C4-2B (cell line): Measurements from ENCODE around the gene ZBTB49.
A peak's percentile ranks its signal among the peaks of the same experiment; 100 is the strongest.

Source experiments
- H3K27ac ChIP-seq: fragments of 450-650 bp; 2 replicates; pipeline ENCODE4 v1.5.1; 2017
- ZFX ChIP-seq: fragments of 450-650 bp; IDR thresholded peaks from 2 replicates; pipeline ENCODE4 v1.6.1; 2017
- TF ChIP-seq, protein P1 (sequence below): fragments of 450-650 bp; conservative IDR thresholded peaks from 2 replicates; pipeline ENCODE4 v1.5.1; 2017; ENCODE audit warnings: mild to moderate bottlenecking

ZBTB49 gene

GRCh38 chr4:4281787-4282186 lies 8.3 kb upstream of the ZBTB49 start:
- no peak overlapping the region for H3K27ac ChIP-seq
- no peak for TF ChIP-seq ZFX
- TF ChIP-seq, protein P1, sequence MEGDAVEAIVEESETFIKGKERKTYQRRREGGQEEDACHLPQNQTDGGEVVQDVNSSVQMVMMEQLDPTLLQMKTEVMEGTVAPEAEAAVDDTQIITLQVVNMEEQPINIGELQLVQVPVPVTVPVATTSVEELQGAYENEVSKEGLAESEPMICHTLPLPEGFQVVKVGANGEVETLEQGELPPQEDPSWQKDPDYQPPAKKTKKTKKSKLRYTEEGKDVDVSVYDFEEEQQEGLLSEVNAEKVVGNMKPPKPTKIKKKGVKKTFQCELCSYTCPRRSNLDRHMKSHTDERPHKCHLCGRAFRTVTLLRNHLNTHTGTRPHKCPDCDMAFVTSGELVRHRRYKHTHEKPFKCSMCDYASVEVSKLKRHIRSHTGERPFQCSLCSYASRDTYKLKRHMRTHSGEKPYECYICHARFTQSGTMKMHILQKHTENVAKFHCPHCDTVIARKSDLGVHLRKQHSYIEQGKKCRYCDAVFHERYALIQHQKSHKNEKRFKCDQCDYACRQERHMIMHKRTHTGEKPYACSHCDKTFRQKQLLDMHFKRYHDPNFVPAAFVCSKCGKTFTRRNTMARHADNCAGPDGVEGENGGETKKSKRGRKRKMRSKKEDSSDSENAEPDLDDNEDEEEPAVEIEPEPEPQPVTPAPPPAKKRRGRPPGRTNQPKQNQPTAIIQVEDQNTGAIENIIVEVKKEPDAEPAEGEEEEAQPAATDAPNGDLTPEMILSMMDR = no peak

- no peak overlapping the region for H3K27ac ChIP-seq
- TF ChIP-seq, protein P1 = no peak
- no peak for TF ChIP-seq ZFX
These were observed 5.0 kb upstream of the ZBTB49 start for GRCh38 chr4:4284827-4285618.

DNA sequence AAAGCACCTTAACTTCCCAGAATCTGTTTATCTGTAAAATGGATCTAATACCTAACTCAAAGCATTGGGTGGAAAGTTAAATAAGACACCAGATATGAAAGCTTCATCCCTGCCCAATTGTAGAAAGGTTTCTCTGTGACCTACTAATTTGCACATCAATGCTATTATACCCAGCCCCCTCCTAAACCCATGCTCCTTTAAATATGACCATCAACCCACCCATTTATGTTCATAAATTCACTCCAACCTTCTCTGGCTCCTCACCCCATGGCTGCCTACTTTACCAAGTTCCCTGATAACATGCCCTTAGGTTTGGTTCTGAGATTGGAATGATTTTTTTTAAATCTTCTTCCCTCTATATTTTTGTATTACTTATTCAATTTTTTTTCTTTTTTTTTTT lies 2.0 kb upstream of the ZBTB49 start:
- TF ChIP-seq ZFX = no peak
- TF ChIP-seq, protein P1 = no peak
- H3K27ac ChIP-seq = no peak overlapping the region

DNA sequence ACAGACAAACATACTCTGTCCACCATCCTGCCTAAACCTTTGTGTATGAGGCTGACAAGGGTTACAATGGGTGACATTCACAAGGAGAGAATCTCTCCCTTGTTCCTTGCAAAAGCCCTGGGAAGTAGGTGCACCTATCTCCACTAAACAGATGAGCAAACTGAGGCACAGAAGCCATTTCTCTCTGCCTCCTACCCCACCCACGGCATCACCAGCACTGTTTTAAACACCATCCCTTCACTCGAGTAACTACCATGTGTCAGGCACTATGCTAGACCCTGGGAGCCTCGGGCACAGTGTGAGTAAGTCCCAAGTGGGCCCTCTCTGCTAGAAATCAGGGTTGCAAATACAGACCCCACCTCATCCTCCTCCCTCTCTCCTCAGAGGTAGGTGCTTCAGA lies 996 bp upstream of the ZBTB49 start:
- peak overlapping the region; percentile 88 for H3K27ac ChIP-seq
- TF ChIP-seq, protein P1 = no peak
- no peak for TF ChIP-seq ZFX

DNA sequence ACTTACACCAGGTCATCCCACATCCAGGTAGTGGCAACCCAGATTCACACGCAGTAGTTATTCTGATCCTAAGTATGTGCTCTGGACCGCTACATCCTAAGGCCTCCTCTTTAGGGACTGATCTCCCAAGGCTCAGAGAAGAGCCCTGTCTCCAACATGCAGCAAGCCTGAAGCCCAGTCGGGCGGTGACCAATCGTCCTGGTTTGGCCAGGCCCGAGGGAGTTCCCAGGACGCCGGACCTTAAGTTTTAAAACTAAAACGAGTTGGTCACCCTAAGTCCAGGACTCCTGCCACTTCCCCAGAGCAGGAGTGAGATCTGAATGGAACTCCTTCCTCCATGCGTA lies 482 bp upstream of the ZBTB49 start:
- H3K27ac ChIP-seq = peak overlapping the region; percentile 88
- TF ChIP-seq, protein P1 = no peak
- TF ChIP-seq ZFX = no peak

DNA sequence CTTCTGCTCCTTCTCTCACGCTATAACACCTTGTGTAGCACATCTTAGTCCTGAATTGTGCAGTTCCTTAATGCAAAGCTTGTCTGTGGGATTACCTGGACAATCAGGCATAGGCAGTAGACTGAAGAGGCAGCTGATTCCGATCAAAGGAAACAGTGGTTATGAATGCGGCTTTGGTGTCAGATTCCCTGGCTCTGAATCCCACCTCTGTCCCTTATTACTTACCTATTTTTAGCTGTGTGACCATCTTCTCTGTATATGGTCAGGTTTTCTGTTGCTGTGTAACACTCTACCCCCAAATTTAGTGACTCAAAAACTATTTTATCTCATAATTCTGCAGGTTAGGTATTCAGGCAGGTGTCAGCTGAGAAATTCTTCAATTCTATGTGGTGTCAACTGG lies 3.2 kb downstream of the ZBTB49 start:
- TF ChIP-seq ZFX = no peak
- TF ChIP-seq, protein P1 = no peak

GRCh38 chr4:4296283-4296846 lies 6.3 kb downstream of the ZBTB49 start:
- TF ChIP-seq, protein P1 = no peak
- TF ChIP-seq ZFX = no peak

More for the DNA sequence above, 3.2 kb downstream of the ZBTB49 start:
- no peak overlapping the region for H3K27ac ChIP-seq

More at GRCh38 chr4:4296283-4296846, 6.3 kb downstream of the ZBTB49 start:
- no peak overlapping the region for H3K27ac ChIP-seq
